PC-3 (cell line): ENCODE results near the gene MTCH1. TPM values are rescaled to one million over a fixed set of nuclear protein-coding genes. Genes with fewer than 3 reads are reported as not detected.

ENCODE experiments used
- ATAC-seq: fragments of 200-7000 bp; cut with Tn5 transposase; 2 replicates; pipeline ENCODE4 v1.9.1; 2020; ENCODE audit warnings: mild to moderate bottlenecking, moderate library complexity
- BruUV-seq: library from RNA; stranded (reverse); fragments of 400-500 nt; replicated peaks from 2 replicates; lab custom pipeline; 2021; lab: Mats Ljungman, UMichigan
- CTCF ChIA-PET: fragments of 300-600 bp; sonication (Branson Sonifier 250); formaldehyde crosslinking; loops from one replicate; lab custom pipeline; 2022; ENCODE audit warnings: antibody characterized with exemption; lab: Charles Lee
- POLR2A ChIA-PET: fragments of 300-600 bp; sonication (Branson Sonifier 250); formaldehyde crosslinking; loops from one replicate; lab custom pipeline; 2022; ENCODE audit warnings: antibody characterized with exemption; ENCODE audit not compliant: unreplicated experiment; lab: Charles Lee
- DNase-seq: peaks from one replicate; pipeline ENCODE4 v3.0.0-alpha.2; 2015
- H2AFZ ChIP-seq: fragments of 300-600 bp; sonication (generic); 2 replicates; pipeline ENCODE4 v1.6.0; 2016; ENCODE audit warnings: antibody characterized with exemption, low read length
- H3F3A ChIP-seq: fragments of 300-600 bp; sonication (generic); one replicate; pipeline ENCODE4 v1.6.0; 2017; ENCODE audit warnings: antibody characterized with exemption, low read length, control low read depth, mild to moderate bottlenecking; ENCODE audit not compliant: unreplicated experiment
- H3K27ac ChIP-seq: fragments of 300-600 bp; sonication (generic); 2 replicates; pipeline ENCODE4 v1.5.1; 2016; ENCODE audit warnings: mild to moderate bottlenecking, low read length
- H3K27me3 ChIP-seq: fragments of 300-600 bp; sonication (generic); 2 replicates; pipeline ENCODE4 v1.6.1; 2016; ENCODE audit warnings: low read length, mixed read lengths
- H3K36me3 ChIP-seq: fragments of 300-600 bp; sonication (generic); 2 replicates; pipeline ENCODE4 v1.6.1; 2016; ENCODE audit warnings: low read depth, mixed run types, low read length, mixed read lengths
- H3K4me1 ChIP-seq: fragments of 300-600 bp; sonication (generic); 2 replicates; pipeline ENCODE4 v1.5.1; 2016; ENCODE audit warnings: low read length; ENCODE audit not compliant: insufficient read depth
- H3K4me2 ChIP-seq: fragments of 300-600 bp; sonication (generic); 2 replicates; pipeline ENCODE4 v1.6.0; 2016; ENCODE audit warnings: low read length
- H3K4me3 ChIP-seq: fragments of 300-600 bp; sonication (generic); 2 replicates; pipeline ENCODE4 v1.5.1; 2016; ENCODE audit warnings: mild to moderate bottlenecking, low read length, mixed read lengths
- H3K79me2 ChIP-seq: fragments of 300-600 bp; sonication (generic); 2 replicates; pipeline ENCODE4 v1.6.1; 2017; ENCODE audit warnings: low read length, mixed read lengths
- H3K9ac ChIP-seq: fragments of 300-600 bp; sonication (generic); 2 replicates; pipeline ENCODE4 v1.6.0; 2016; ENCODE audit warnings: mild to moderate bottlenecking, low read length
- H3K9me2 ChIP-seq: fragments of 300-600 bp; sonication (generic); replicated peaks from 2 replicates; pipeline ENCODE4 v1.6.1; 2016; ENCODE audit warnings: mixed run types, low read length, mixed read lengths
- H3K9me3 ChIP-seq: fragments of 300-600 bp; sonication (generic); 2 replicates; pipeline ENCODE4 v1.6.1; 2016; ENCODE audit warnings: low read length, mixed read lengths
- H4K20me1 ChIP-seq: fragments of 300-600 bp; sonication (generic); 2 replicates; pipeline ENCODE4 v1.6.1; 2016; ENCODE audit warnings: low read length, mixed read lengths
- CTCF ChIP-seq: fragments of 300-600 bp; sonication (generic); conservative IDR thresholded peaks from 2 replicates; pipeline ENCODE4 v1.5.1; 2017; ENCODE audit warnings: antibody characterized with exemption, low read depth, mild to moderate bottlenecking, low read length
- EZH2 ChIP-seq: fragments of 300-600 bp; sonication (generic); IDR thresholded peaks from one replicate; pipeline ENCODE4 v1.6.1; 2017; ENCODE audit warnings: antibody characterized with exemption, mild to moderate bottlenecking, low read length; ENCODE audit not compliant: unreplicated experiment
- EZH2phosphoT487 ChIP-seq: fragments of 300-600 bp; sonication (generic); IDR thresholded peaks from 2 replicates; pipeline ENCODE4 v1.6.1; 2018; ENCODE audit warnings: mild to moderate bottlenecking, antibody characterized with exemption, low read length, borderline replicate concordance
- intact Hi-C: fragments of 100-400 bp; cut with micrococcal nuclease; formaldehyde crosslinking; loops from 2 replicates; pipeline ENCODE4 v1.9.0; 2023
- total RNA-seq: library from RNA; depleted of rRNA; stranded (reverse); fragments of >200 nt; gene quantifications from 2 replicates; pipeline ENCODE4 v1.2.3, GENCODE V29; 2014

MTCH1 gene
- total RNA-seq, 1 experiment from 2014 or later: 253 TPM

GRCh38 chr6:36947570-36948351, 38.2 kb downstream of the MTCH1 start:
- Histone ChIP-seq H3K4me3 (no peak overlapping the region), H3K36me3 (no peaks in the 10 kb centered on the region), H3K9me3 (no peaks in the 10 kb centered on the region), H3K9me2 (no peaks in the 10 kb centered on the region), H3K27ac (no peak overlapping the region), H3K4me1 (peaks cover 22% of the 10 kb centered on the region), H3K4me2 (no peak overlapping the region), H3F3A (no peaks in the 10 kb centered on the region), H3K27me3 (no peaks in the 10 kb centered on the region), H2AFZ (no peak overlapping the region), H3K9ac (no peak overlapping the region), H3K79me2 (no peaks in the 10 kb centered on the region), H4K20me1 (no peaks in the 10 kb centered on the region)
- no peak for DNase-seq
- POLR2A ChIA-PET: no interaction called here
- no TSS peak for BruUV-seq
- ATAC-seq: no peak
- no peak for TF ChIP-seq EZH2phosphoT487
- TF ChIP-seq EZH2: no peak
- TF ChIP-seq CTCF: no peak
- CTCF ChIA-PET: no interaction called here
- intact Hi-C loops: no loop called here

GRCh38 chr6:36946526-36946925, 39.5 kb downstream of the MTCH1 start:
- no peak overlapping the region for H2AFZ ChIP-seq
- no peaks in the 10 kb centered on the region for H3K9me2 ChIP-seq
- TF ChIP-seq EZH2 (no peak), EZH2phosphoT487 (no peak), CTCF (no peak)
- no peak overlapping the region for H3K4me3 ChIP-seq
- ChIA-PET POLR2A (no interaction called here), CTCF (no interaction called here)
- H3K36me3 ChIP-seq: no peaks in the 10 kb centered on the region
- no peak overlapping the region for H3K27ac ChIP-seq
- H4K20me1 ChIP-seq: no peaks in the 10 kb centered on the region
- H3K4me1 ChIP-seq: peaks cover 19% of the 10 kb centered on the region
- intact Hi-C loops: no loop called here
- H3F3A ChIP-seq: no peaks in the 10 kb centered on the region
- no peak overlapping the region for H3K4me2 ChIP-seq
- H3K9me3 ChIP-seq: no peaks in the 10 kb centered on the region
- H3K79me2 ChIP-seq: no peaks in the 10 kb centered on the region
- H3K9ac ChIP-seq: no peak overlapping the region
- ATAC-seq (no peak), DNase-seq (no peak)
- H3K27me3 ChIP-seq: no peaks in the 10 kb centered on the region
- no TSS peak for BruUV-seq

- Histone ChIP-seq H3K79me2 (no peaks in the 10 kb centered on the region), H3K9ac (no peak overlapping the region), H2AFZ (no peak overlapping the region), H3K36me3 (no peaks in the 10 kb centered on the region), H3K4me2 (no peak overlapping the region), H4K20me1 (no peaks in the 10 kb centered on the region), H3F3A (no peaks in the 10 kb centered on the region), H3K9me2 (no peaks in the 10 kb centered on the region), H3K4me3 (no peak overlapping the region), H3K4me1 (peaks cover 14% of the 10 kb centered on the region), H3K27ac (no peak overlapping the region), H3K27me3 (no peaks in the 10 kb centered on the region), H3K9me3 (no peaks in the 10 kb centered on the region)
- ATAC-seq (no peak), DNase-seq (no peak)
- TF ChIP-seq EZH2: no peak
- TF ChIP-seq EZH2phosphoT487: no peak
- no peak for TF ChIP-seq CTCF
- intact Hi-C loops: no loop called here
- no TSS peak for BruUV-seq
- ChIA-PET CTCF (no interaction called here), POLR2A (no interaction called here)
These were observed 40.7 kb downstream of the MTCH1 start for GRCh38 chr6:36945301-36945700.
